ENCODE data around the gene CCN6. TPM values are rescaled to one million over a fixed set of nuclear protein-coding genes. Genes with fewer than 3 reads are reported as not detected.

Gene CCN6
- not detected in 5 replicates for total RNA-seq (2022; extraction: Qiagen RNA extraction; ENCODE audit: low read depth)

DNA sequence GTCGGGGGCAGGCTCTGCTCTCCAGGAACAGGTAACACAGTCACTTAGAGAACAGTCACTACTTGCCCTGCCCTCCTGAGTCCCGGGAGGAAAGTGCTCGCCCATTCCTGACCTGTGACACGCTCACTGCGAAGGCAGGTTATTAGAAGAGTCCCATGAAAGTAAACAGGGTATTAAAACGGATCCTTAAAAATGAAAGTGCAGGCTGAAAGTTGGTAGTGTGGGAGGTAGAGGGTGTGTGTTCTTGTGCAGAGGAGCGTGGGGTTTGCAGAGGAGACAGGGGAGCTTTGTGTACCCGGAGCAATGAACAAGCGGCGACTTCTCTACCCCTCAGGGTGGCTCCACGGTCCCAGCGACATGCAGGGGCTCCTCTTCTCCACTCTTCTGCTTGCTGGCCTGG is at the start of gene CCN6:
Gene CCN6, plus strand, starts transcription at position 104 of the 400 bp plus-strand sequence. Its CDS starts 254 bp downstream, at position 358.

DNA sequence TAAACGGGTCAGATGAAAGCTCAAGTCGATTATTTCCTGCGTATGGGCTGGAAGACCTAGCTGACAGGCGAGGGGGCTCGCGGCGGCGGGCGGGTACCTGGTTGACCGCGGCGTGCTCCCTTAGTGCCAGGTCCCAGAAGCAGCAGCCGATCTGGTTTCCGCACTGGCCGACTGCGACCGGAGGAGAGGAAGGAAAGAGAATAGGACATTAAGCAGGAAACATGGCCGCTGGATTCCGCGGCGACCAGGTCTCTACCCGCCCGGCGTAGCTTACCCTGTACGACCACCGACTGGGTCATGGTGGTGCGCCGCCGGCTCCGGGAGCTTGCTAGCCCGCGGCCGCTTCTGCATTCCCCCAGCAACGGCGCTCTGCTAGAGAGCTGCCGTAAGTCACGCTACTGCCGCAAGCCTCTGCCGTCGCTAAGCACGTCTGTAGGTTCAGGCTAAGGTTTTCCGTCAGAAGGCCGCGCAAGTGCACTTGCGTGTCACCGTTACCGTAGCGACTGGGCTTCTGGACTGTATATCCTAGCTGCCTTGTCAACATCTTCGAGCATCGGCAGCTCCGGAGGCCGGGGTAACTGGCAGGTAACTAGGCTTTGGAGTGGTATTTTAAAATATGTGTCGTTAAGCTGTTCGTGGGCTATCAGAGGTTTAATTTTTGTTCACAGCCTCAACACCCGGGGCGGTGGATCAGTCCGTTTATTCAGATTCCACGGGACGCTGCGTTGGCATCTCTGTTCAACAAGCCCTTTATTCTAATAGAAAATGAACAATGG is 33.4 kb downstream of the CCN6 start, which contains the start of the genes FAM229B and TUBE1:
Gene FAM229B, plus strand, starts transcription at position 456 of the 776 bp plus-strand sequence. CDS start 11,693 bp downstream, outside the sequence.
Gene TUBE1, minus strand, starts transcription at position 347 of the 776 bp plus-strand sequence. Its CDS starts 48 bp downstream, at position 299.

Other genes with a start within 250 kb of the CCN6 start
- 4.0 to 5.2 TPM (median 4.2 TPM) in 5 replicates for gene FYN, start 180.7 kb upstream of the CCN6 start, total RNA-seq (2022; extraction: Qiagen RNA extraction; ENCODE audit: low read depth)
- 5.7 to 8.5 TPM (median 5.9 TPM) in 5 replicates for gene TUBE1, start 33.4 kb downstream of the CCN6 start, total RNA-seq (2022; extraction: Qiagen RNA extraction; ENCODE audit: low read depth)
- 6.0 to 10.1 TPM (median 9.3 TPM) in 5 replicates for gene FAM229B, start 33.5 kb downstream of the CCN6 start, total RNA-seq (2022; extraction: Qiagen RNA extraction; ENCODE audit: low read depth)
- gene LAMA4, start 200.5 kb downstream of the CCN6 start, total RNA-seq (2022; extraction: Qiagen RNA extraction; ENCODE audit: low read depth) = 0.88 to 2.5 TPM (median 1.7 TPM) in 5 replicates

Measured in A549 treated with CpdA at 1 μM for 4 hours (cell line).